Lower leg skin (tissue), 3 donors: ENCODE measurements around the gene FOXJ3.

Experiments
- CTCF ChIP-seq, 3 donors: fragments of 450-650 bp; IDR thresholded peaks; one replicate each; pipeline ENCODE4 v1.5.1; 2016; ENCODE audit warnings: antibody characterized with exemption in 3 of 3, mild to moderate bottlenecking in 3 of 3, moderate library complexity in 2 of 3
- POLR2A ChIP-seq, 2 donors: fragments of 450-650 bp; IDR thresholded peaks; one replicate each; pipeline ENCODE4 v1.6.1; 2016 to 2017; ENCODE audit warnings: antibody characterized with exemption in 2 of 2, mild to moderate bottlenecking in 1 of 2, moderate library complexity in 1 of 2

DNA sequence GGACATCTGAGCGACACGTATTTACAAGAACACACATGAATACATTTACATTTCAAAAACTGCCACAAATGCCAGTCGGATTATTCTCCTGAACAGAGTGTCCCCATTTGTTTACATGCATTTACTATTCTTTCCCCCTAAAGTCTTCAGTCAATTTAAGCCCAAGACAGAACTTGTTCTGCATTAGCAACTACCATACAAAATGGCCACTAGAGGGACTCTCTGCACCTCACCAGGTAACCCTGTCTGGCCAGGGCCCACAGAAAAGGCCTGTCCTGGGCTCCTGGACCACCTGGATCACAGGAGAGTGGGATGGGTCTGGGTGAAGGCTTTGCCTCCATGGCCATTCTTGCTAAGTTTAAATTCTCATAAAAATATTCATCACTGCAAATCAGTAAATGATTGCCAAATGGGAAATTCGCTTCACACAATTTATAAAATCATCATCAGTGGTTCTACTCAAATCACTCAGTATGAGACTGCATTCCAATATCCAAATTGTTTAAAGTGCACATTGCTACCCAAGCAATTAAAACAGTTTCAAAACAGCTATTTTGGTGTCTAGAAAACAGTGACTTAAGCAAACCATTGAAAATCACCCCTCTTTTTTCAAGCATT, 158.0 kb downstream of the FOXJ3 start:
- TF ChIP-seq CTCF (IDR thresholded peaks at IDR 0.05) (no peak), POLR2A (IDR thresholded peaks at IDR 0.05) (no peak)
